Fibroblast of the conjunctiva (primary cell): Measurements from ENCODE around the gene ANO7.

Source experiments
- DNase-seq: peaks from one replicate; pipeline ENCODE4 v3.0.0-alpha.2; 2010; ENCODE audit warnings: low read depth

The ANO7 gene

GRCh38 chr2:241228860-241229516 lies 40.5 kb downstream of the ANO7 start:
- DNase-seq: no peak

DNA sequence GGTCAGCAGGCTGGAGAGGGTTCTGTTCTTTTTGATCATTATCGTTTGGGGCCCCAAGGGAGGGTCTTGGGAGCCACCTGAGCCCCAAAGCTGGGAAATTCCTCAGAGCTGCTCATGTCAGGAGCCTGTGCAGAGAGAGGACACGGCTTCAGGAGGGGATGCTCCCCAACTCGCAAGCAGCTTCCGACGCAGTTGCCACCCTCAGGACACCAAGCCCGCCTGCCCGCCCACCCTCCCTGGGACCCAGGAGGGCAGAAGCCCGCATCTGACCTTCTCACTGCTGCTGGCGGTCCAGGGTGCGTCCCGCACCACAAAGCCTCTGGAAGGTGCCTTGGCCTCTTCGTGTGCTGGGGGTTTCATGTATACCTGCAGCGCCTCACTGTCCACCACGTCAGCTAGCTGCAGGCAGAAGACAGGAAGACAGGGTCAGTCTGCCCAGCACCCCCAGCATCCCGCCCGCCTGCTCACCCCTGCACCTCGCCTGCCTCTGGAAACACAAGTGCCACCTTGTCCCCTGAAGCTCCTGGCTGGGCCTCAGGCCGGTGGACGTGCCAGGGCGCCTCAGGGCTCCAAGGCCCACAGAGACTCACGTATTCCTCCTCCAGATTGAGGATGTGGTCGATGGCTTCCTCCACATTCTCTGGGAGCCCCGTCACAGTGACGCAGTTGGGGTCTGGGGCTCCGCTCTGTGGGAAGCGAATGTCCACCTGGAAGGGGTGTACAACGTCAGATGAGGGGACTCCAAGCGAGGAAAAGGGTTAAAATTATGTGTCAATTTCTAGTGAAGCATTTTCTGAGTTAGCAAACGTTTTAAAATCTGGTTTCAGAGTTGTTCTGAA lies 41.3 kb downstream of the ANO7 start:
- no peak for DNase-seq

- no peak for DNase-seq
These were observed 42.0 kb downstream of the ANO7 start for GRCh38 chr2:241230435-241230834.

DNA sequence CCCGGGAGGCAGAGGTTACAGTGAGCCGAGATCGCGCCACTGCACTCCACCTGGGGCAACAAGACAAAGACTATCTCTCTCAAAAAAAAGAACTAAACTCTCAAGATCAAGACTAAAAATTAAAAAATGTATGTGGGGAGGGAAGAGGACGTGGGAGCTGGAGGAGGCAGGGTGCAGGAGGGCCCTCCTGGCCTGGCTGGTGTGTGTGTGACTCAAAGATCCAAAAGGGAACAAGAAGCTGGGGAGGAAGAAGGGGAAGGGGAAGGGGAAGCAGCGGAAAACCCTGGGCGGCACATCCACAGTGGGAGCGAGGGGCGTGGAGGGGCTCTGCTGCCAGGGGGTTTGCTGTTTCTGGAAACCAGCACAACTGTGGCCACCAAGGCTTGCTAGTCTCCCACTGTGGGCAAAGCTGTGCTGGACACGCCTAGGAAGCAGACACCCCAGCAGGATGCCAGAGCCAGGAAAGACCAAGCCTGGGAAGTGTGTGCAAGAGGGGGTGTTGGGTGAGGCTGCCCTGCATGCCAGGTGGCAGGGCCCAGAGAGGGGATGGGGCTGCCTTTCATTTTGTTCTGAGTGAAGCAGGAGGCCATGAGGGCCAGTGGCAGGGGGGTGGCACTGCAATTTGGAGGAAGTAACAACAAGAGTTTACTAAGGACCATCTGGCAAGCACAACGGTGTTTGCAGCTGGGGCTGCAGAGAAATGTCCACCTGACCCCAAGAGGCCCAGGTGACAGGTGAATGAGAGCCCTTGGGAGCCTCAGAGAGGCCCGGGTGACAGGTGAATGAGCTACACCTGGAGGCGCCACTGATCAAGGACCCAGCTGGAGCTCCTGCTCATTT lies 44.5 kb downstream of the ANO7 start:
- no peak for DNase-seq

GRCh38 chr2:241234066-241234790 lies 45.8 kb downstream of the ANO7 start:
- DNase-seq: no peak

DNA sequence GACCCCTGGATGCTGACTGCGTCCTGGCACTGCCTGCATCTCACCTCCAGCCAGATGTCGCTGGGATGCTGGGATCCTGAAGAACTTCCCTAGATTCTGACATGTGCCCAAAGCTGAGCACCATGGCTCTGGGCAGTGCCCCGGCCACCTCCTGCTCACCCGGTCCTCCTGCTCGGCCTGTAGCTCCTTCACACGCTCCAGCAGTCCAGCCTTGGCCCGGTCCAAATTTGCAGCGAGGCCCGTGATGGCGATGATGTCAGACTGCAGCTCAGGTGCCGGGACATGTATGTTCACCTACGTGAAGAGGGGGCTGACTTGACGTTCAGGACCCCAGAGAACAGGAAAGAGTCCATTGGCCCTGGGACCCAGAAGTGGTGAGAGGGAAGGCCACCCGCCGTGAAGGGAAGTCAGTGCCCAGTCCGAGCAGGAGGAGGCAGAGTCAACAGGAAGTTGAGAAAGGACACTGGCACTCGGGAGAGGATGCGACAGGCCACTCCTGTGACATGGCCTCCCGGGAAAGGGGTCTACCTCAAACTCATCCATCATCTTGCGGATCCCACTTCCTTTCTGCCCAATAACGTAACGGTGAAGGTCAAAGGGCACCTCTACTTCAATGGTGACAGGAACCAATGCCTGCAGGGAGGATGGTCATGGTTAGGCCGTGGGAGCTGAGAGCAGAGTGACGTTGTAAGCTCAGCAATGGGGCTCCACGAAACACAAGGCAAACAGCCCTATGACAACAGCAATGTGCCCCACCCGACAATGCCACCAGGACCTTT lies 46.7 kb downstream of the ANO7 start:
- DNase-seq: no peak

DNA sequence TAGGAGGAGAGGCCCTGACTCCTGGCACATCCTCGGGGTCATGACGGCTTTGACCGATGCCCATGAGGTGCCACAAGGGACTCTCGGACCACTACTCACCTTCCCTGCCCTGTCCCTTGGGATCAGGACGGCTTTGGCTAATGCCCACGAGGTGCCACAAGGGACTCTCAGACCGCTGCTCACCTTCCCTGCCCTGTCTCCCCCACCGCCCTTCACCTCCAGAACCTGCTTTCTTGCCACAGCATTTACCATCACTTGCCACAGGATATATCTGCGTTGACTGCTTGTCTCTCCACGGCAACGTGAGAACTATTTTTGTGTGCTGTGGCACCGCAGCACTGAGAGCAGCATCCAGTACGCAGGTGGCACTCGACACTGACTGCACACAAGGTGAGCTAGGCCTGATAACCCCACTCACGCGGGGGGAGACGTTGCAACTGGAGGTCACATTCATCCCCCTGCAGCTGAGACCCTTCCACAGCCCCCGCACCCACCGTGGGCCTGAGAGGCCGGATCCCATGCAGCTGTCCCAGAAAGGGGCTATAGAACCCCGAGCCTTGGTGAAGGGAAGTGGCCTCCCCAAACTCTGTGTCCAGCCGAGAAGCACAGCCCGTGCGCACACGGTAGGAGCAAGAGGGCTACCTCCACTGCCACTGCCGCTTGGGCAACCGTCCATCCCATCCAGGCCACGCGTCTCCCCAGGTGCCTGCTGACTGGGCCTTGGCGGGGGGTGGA lies 47.5 kb downstream of the ANO7 start:
- no peak for DNase-seq

- no peak for DNase-seq
These were observed 48.6 kb downstream of the ANO7 start for GRCh38 chr2:241237047-241237446.

GRCh38 chr2:241237949-241238371 lies 49.5 kb downstream of the ANO7 start:
- DNase-seq: no peak

GRCh38 chr2:241238693-241239198 lies 50.3 kb downstream of the ANO7 start:
- DNase-seq: no peak

DNA sequence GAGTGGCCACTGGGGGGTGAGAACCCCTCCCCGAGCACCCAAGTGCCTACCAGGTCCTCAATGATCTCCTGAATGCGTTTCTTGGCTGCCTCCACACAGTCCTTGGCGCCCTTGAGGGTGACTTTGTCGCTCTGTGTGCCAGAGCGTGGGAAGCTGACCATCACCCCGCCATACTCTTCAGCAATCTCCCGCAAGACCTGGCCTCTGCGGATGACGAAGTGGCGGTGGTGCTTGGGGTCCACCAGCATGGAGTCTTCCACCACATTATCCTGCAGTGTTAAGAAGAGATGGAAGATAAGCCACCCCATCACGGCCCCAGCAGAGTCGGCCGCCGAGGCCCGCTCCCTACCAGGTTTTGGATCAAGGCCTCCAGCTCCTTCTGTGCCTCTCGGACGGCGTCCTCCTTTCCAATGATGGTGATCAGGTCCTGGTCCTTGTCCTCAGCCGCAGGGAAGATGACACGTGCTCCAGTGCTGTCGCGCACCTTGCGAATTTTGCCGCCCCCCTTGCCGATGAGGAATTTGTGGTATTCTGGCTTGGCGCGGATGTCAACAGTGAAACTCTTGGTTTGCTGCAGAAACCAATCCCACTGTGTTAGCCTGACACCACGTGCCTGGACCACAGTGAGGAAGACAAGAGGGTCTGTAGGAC lies 51.2 kb downstream of the ANO7 start:
- DNase-seq: no peak

DNA sequence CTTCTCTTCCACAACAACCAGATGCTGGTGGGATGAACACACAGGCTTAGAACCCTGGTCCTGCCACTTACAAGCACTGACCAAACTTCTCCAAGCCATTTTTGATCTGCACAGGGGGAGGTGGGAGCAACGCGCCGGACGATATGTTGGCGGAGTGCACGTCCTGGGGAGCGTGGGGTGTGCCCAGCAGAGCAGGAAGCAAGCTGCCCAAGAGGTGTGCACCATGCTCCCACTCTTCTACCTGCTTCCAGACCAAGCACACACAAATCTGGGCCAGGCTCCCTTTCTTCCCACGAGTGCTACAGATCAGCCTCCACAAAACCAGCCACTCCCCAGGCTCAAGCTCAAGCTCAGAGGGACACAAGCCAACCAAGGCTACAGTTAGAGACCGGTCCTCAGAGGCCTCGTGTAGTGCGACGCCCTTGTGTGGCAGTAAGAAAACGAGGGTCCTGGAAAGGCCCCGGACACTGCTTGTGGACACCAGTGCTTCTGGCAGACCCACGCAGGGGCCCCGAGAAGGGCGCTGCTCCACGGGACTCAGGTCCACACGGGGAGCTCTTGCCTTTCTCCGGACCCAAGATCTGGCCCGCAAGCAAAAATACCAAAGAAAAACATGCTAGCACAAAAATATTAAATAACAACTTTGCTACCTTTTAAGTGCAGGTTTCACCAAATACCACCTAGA lies 52.0 kb downstream of the ANO7 start:
- no peak for DNase-seq

DNA sequence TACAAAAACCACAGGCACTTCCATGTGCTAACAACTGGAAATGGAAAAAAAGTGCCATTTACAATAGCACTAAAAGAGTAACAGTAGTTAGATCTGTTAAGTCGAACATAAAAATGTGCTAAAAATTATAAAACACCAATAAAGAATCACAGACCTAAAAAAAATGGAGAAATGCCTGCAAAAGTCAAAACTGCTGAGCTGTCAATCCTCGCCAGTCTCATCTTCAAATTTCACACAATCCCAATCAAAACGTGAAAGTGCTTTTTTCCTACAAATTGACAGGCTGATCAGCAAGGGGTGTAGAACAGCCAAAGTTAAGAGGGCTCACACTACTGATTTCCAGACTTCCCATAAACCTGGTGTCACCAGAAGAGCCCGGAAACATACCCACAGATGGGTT lies 53.2 kb downstream of the ANO7 start:
- no peak for DNase-seq

DNA sequence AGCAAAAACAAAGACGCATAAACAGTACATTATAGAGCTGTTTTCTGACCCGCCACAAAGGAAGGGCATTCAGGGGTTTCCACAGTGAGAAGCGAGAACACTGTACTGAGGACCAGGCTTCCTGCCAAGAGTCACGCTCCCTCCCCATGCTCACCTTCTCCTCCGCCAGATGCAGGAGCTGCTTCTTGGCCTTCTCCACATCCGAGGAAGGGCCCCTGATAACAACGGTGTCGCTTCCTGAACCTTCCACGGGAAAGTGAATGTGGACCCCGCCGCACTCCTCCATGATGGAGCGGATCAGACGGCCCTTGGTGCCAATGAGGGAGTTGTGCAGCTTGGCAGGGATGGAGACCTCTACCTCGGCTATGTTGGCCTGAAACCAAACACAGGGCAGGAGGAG lies 53.8 kb downstream of the ANO7 start:
- no peak for DNase-seq

- no peak for DNase-seq
These were observed 55.9 kb downstream of the ANO7 start for GRCh38 chr2:241244368-241244767.

DNA sequence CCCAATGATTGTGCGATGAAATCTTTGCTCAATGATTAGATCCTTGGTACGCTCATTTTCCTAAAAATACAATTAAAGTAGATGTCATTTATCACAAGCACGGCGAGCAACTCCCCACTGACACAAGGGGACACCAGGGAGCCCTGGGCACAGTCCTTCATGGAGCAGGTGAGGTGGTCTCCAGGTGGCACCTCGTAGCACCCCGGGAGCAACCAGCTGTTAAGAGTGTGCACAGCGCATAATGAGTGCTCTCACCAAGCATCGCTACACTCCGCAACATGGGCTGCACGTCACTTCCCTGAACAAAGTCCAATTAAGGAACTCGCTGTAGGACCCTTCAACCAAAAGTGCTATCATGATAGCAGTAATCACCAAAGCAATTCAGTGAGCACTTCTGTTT lies 59.8 kb downstream of the ANO7 start:
- no peak for DNase-seq

GRCh38 chr2:241248897-241249296 lies 60.4 kb downstream of the ANO7 start:
- DNase-seq: no peak

GRCh38 chr2:241249654-241250053 lies 61.2 kb downstream of the ANO7 start:
- DNase-seq: no peak

- DNase-seq: no peak
These were observed 64.5 kb downstream of the ANO7 start for GRCh38 chr2:241252778-241253475.
